Astrocyte (in vitro differentiated cells and primary cell): ENCODE results near the gene ODF2L. TPM values are rescaled to one million over a fixed set of nuclear protein-coding genes. Genes with fewer than 3 reads are reported as not detected.

Experiments
- DNase-seq: peaks from one replicate; pipeline ENCODE4 v3.0.0-alpha.2; 2010; ENCODE audit warnings: low read depth
- FAIRE-seq: peaks from 2 replicates; lab custom pipeline; 2011; peaks lifted over from hg19 to GRCh38; lab: Jason Lieb, UNC
- H2AFZ ChIP-seq: 2 replicates; pipeline ENCODE4 v1.6.0; 2012; ENCODE audit warnings: low read depth, low read length, inconsistent platforms
- H3K27ac ChIP-seq: 2 replicates; pipeline ENCODE4 v1.5.1; 2011; ENCODE audit warnings: low read depth, low read length, inconsistent platforms
- H3K27me3 ChIP-seq: 2 replicates; pipeline ENCODE4 v1.6.0; 2011; ENCODE audit warnings: low read length, inconsistent platforms; ENCODE audit not compliant: insufficient read depth
- H3K36me3 ChIP-seq: 2 replicates; pipeline ENCODE4 v1.5.1; 2011; ENCODE audit warnings: low read length, inconsistent platforms; ENCODE audit not compliant: insufficient read depth
- H3K4me1 ChIP-seq: 2 replicates; pipeline ENCODE4 v1.5.1; 2011; ENCODE audit warnings: low read length, inconsistent platforms; ENCODE audit not compliant: insufficient read depth
- H3K4me2 ChIP-seq: 2 replicates; pipeline ENCODE4 v1.6.0; 2012; ENCODE audit warnings: low read length, inconsistent platforms
- H3K4me3 ChIP-seq: 2 replicates; pipeline ENCODE4 v1.5.1; 2011; ENCODE audit warnings: low read depth, mild to moderate bottlenecking, low read length, inconsistent platforms; ENCODE audit not compliant: insufficient read depth
- H3K79me2 ChIP-seq: 2 replicates; pipeline ENCODE4 v1.6.0; 2012; ENCODE audit warnings: mild to moderate bottlenecking, low read length, inconsistent platforms; ENCODE audit not compliant: insufficient read depth
- H3K9ac ChIP-seq: 2 replicates; pipeline ENCODE4 v1.6.0; 2012; ENCODE audit warnings: mild to moderate bottlenecking, low read length, inconsistent platforms
- H3K9me3 ChIP-seq: 2 replicates; pipeline ENCODE4 v1.5.1; 2012; ENCODE audit warnings: low read depth, mild to moderate bottlenecking, low read length, inconsistent platforms; ENCODE audit not compliant: insufficient read depth
- H4K20me1 ChIP-seq: 2 replicates; pipeline ENCODE4 v1.6.0; 2012; ENCODE audit warnings: low read length, inconsistent platforms; ENCODE audit not compliant: insufficient read depth
- H3K27ac Mint-ChIP-seq: one replicate; pipeline ENCODE4 v1.8.0; 2021; ENCODE audit warnings: mild to moderate bottlenecking, mixed read lengths; ENCODE audit not compliant: unreplicated experiment
- H3K27me3 Mint-ChIP-seq: one replicate; pipeline ENCODE4 v1.8.0; 2021; ENCODE audit warnings: low read depth, mixed read lengths; ENCODE audit not compliant: unreplicated experiment
- H3K36me3 Mint-ChIP-seq: one replicate; pipeline ENCODE4 v1.8.0; 2021; ENCODE audit warnings: low read depth, mixed read lengths; ENCODE audit not compliant: unreplicated experiment
- H3K4me1 Mint-ChIP-seq: one replicate; pipeline ENCODE4 v1.8.0; 2021; ENCODE audit warnings: low read depth, mixed read lengths; ENCODE audit not compliant: unreplicated experiment
- H3K4me3 Mint-ChIP-seq: one replicate; pipeline ENCODE4 v1.8.0; 2021; ENCODE audit warnings: mild to moderate bottlenecking, moderate library complexity, mixed read lengths; ENCODE audit not compliant: unreplicated experiment
- H3K9me3 Mint-ChIP-seq: one replicate; pipeline ENCODE4 v1.8.0; 2021; ENCODE audit warnings: mild to moderate bottlenecking, mixed read lengths; ENCODE audit not compliant: unreplicated experiment
- CTCF ChIP-seq: IDR thresholded peaks from 2 replicates; pipeline ENCODE4 v1.5.1; 2011; ENCODE audit warnings: low read depth, mild to moderate bottlenecking, inconsistent platforms, low read length, moderate library complexity; ENCODE audit not compliant: insufficient read depth
- EZH2 ChIP-seq: IDR thresholded peaks from 2 replicates; pipeline ENCODE4 v1.6.1; 2012; ENCODE audit warnings: mild to moderate bottlenecking, low read length, inconsistent platforms; ENCODE audit not compliant: insufficient read depth
- total RNA-seq: library from RNA; stranded (reverse); gene quantifications from 2 replicates; pipeline ENCODE4 v1.2.1, GENCODE V29; 2021

The ODF2L gene
- total RNA-seq, 1 donor from 2014 or later, result 44.7 TPM

DNA sequence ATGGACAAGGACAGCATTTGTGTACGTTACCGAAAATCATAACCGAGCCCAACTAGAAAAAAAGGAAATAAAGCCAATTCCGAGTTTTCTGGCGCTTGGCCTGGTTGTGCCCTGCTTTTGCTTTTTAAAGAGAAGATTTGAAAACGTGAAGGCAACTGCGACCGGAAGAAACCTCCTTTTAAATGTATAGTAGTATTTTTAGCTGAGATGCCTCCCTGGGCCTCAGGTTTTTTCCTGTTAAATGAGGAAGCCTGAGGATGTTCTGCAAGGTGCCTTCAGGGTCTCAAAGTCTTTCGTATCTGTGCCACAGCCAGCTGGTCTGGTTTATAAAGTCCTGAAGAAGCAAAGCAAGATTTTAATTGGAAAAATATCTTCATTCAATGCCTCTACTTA is 371 bp upstream of the ODF2L start:
- TF ChIP-seq EZH2 (no peak), CTCF (no peak)
- H3K27me3 ChIP-seq, result no peaks in the 10 kb centered on the region
- H3K79me2 ChIP-seq, result peaks cover 45% of the 10 kb centered on the region
- FAIRE-seq (no peak), DNase-seq (no peak)
- Mint-ChIP-seq H3K9me3 (no peaks in the 10 kb centered on the region), H3K4me3 (peak overlapping the region; percentile 93), H3K27me3 (no peaks in the 10 kb centered on the region), H3K27ac (peak overlapping the region; percentile 75), H3K4me1 (peaks cover 13% of the 10 kb centered on the region), H3K36me3 (peaks cover 2% of the 10 kb centered on the region)
- H3K27ac ChIP-seq, result peak overlapping the region; percentile 92
- H4K20me1 ChIP-seq, result no peaks in the 10 kb centered on the region
- H3K4me2 ChIP-seq, result peak overlapping the region; percentile 95
- peaks cover 12% of the 10 kb centered on the region for H3K4me1 ChIP-seq
- no peaks in the 10 kb centered on the region for H3K36me3 ChIP-seq
- H3K4me3 ChIP-seq, result peak overlapping the region; percentile 94
- peak overlapping the region; percentile 94 for H3K9ac ChIP-seq
- no peaks in the 10 kb centered on the region for H3K9me3 ChIP-seq
- peak overlapping the region; percentile 99 for H2AFZ ChIP-seq

DNA sequence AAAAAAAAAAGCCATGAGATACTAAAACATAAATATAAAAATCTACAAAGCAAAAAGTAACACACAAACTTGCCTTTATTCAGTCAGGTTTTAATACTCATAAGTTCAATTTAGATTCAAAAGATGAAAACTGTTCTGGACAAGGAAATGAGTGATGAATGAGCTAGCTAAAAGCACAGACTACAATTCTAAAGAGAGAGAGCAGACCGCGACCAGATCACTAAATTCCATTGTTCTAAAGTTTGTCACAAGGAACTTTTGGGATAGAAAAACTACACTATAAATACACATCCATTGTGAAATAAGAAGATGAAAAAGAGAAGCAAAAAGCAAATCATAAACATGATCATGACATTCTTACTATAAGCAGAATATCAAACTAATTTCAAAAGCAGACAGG is 1.7 kb downstream of the ODF2L start:
- peak overlapping the region; percentile 95 for H3K4me2 ChIP-seq
- Mint-ChIP-seq H3K27me3 (no peaks in the 10 kb centered on the region), H3K9me3 (no peaks in the 10 kb centered on the region), H3K27ac (no peak overlapping the region), H3K36me3 (peaks cover 7% of the 10 kb centered on the region), H3K4me1 (peaks cover 19% of the 10 kb centered on the region), H3K4me3 (peak overlapping the region; percentile 93)
- FAIRE-seq, result peak; percentile 52
- H3K27ac ChIP-seq, result peak overlapping the region; percentile 4
- H3K9ac ChIP-seq, result peak overlapping the region; percentile 16
- peaks cover 65% of the 10 kb centered on the region for H3K79me2 ChIP-seq
- no peaks in the 10 kb centered on the region for H3K36me3 ChIP-seq
- no peak overlapping the region for H2AFZ ChIP-seq
- H4K20me1 ChIP-seq, result peaks cover 4% of the 10 kb centered on the region
- no peak for TF ChIP-seq EZH2
- no peak for TF ChIP-seq CTCF
- peaks cover 12% of the 10 kb centered on the region for H3K4me1 ChIP-seq
- H3K9me3 ChIP-seq, result no peaks in the 10 kb centered on the region
- peak; percentile 67 for DNase-seq
- H3K4me3 ChIP-seq, result peak overlapping the region; percentile 48
- H3K27me3 ChIP-seq, result no peaks in the 10 kb centered on the region

GRCh38 chr1:86389307-86389706 is 6.8 kb downstream of the ODF2L start:
- Mint-ChIP-seq H3K36me3 (peaks cover 7% of the 10 kb centered on the region), H3K27ac (no peak overlapping the region), H3K9me3 (no peaks in the 10 kb centered on the region), H3K4me3 (no peak overlapping the region), H3K4me1 (peaks cover 28% of the 10 kb centered on the region), H3K27me3 (no peaks in the 10 kb centered on the region)
- Histone ChIP-seq H3K36me3 (no peaks in the 10 kb centered on the region), H2AFZ (no peak overlapping the region), H3K9me3 (no peaks in the 10 kb centered on the region), H4K20me1 (peaks cover 4% of the 10 kb centered on the region), H3K4me1 (no peaks in the 10 kb centered on the region), H3K4me2 (peak overlapping the region; percentile 2), H3K27ac (no peak overlapping the region), H3K9ac (no peak overlapping the region), H3K27me3 (no peaks in the 10 kb centered on the region), H3K4me3 (no peak overlapping the region), H3K79me2 (peaks cover 81% of the 10 kb centered on the region)
- no peak for DNase-seq
- no peak for TF ChIP-seq CTCF
- no peak for TF ChIP-seq EZH2
- FAIRE-seq, result no peak
